Adipose tissue (tissue), 3 donors: ENCODE results near the gene ENTPD3. TPM values are rescaled to one million over a fixed set of nuclear protein-coding genes. Genes with fewer than 3 reads are reported as not detected.
A peak's percentile ranks its signal among the peaks of the same experiment; 100 is the strongest.
"Not testable (repeated sequence)": the region's sequence is repeated elsewhere in the genome, so short reads cannot be mapped to it uniquely, and the experiment has no call there.

Source experiments
- H3K27ac ChIP-seq: one replicate; pipeline ENCODE4 v1.5.1; 2013; ENCODE audit warnings: low read depth, low read length
- WGBS, 3 donors: extraction: QIAGEN DNeasy Blood & Tissue Kit; methylation state at CpG; one replicate each; pipeline ENCODE4 v1.1.7; 2013; 5-methylcytosine and 5-hydroxymethylcytosine counted together
- polyA plus RNA-seq, 3 donors: library from polyadenylated mRNA; stranded (reverse); fragments of 200-250 nt; gene quantifications; one replicate each; pipeline ENCODE4 v1.2.3, GENCODE V29; 2013
- donor health status: healthy with polysubstance abuse.
- donor health status: Bipolar disorder and iron deficiency.
- donor health status: healthy.

ENTPD3 gene
- polyA plus RNA-seq, 3 donors, result 1.6 to 10.4 (median 1.7) TPM

GRCh38 chr3:40455328-40455727 is 68.3 kb downstream of the ENTPD3 start:
- 84 to 95% (median 92%) methylated on average over 4 of the region's 4 CpGs for WGBS, 3 donors
- H3K27ac ChIP-seq, result no peak overlapping the region

- 46 to 51% (median 51%) methylated on average over 29 of the region's 29 CpGs for WGBS, 3 donors
- no peak overlapping the region for H3K27ac ChIP-seq
Measured at GRCh38 chr3:40456279-40456939, 69.4 kb downstream of the ENTPD3 start.

- H3K27ac ChIP-seq, result no peak within 1 kb of the TSS
- WGBS, 3 donors, result 0 to 1% (median 0%) methylated on average over 75 to 79 of the region's 79 CpGs
Measured at GRCh38 chr3:40456940-40457823, 70.2 kb downstream of the ENTPD3 start, which contains the start of gene RPL14. Gene RPL14, plus strand, starts transcription at chr3:40457339. Its CDS starts 133 bp downstream, at chr3:40457472.

- 82 to 92% (median 89%) methylated on average over 4 of the region's 4 CpGs for WGBS, 3 donors
- no peak overlapping the region for H3K27ac ChIP-seq
Measured at GRCh38 chr3:40458473-40458872, 71.5 kb downstream of the ENTPD3 start.

- not testable (repeated sequence) for H3K27ac ChIP-seq
- 80 to 86% (median 83%) methylated on average over 6 of the region's 6 CpGs for WGBS, 3 donors
Measured at GRCh38 chr3:40460481-40460880, 73.5 kb downstream of the ENTPD3 start.

- no peak overlapping the region for H3K27ac ChIP-seq
- 56 to 84% (median 61%) methylated on average over 3 of the region's 3 CpGs for WGBS, 3 donors
Measured at GRCh38 chr3:40461161-40461560, 74.2 kb downstream of the ENTPD3 start.

GRCh38 chr3:40462838-40463237 is 75.9 kb downstream of the ENTPD3 start:
- H3K27ac ChIP-seq, result not testable (repeated sequence)
- 94 to 97% (median 96%) methylated on average over 7 of the region's 7 CpGs for WGBS, 3 donors

- WGBS, 3 donors, result 90 to 96% (median 90%) methylated on average over 2 of the region's 2 CpGs
- H3K27ac ChIP-seq, result no peak overlapping the region
Measured at GRCh38 chr3:40463579-40463978, 76.6 kb downstream of the ENTPD3 start.

- no peak overlapping the region for H3K27ac ChIP-seq
- 53 to 71% (median 60%) methylated on average over 9 of the region's 9 CpGs for WGBS, 3 donors
Measured at GRCh38 chr3:40464339-40465110, 77.5 kb downstream of the ENTPD3 start.

GRCh38 chr3:40465111-40465407 is 78.1 kb downstream of the ENTPD3 start:
- H3K27ac ChIP-seq, result no peak overlapping the region
- WGBS, 3 donors, result 80 to 81% (median 81%) methylated on average over 4 of the region's 4 CpGs

GRCh38 chr3:40465456-40465855 is 78.5 kb downstream of the ENTPD3 start:
- no peak overlapping the region for H3K27ac ChIP-seq
- 82 to 94% (median 83%) methylated on average over 2 of the region's 2 CpGs for WGBS, 3 donors

GRCh38 chr3:40468018-40468417 is 81.0 kb downstream of the ENTPD3 start:
- WGBS, 3 donors, result 51 to 90% (median 89%) methylated on average over 4 of the region's 4 CpGs

GRCh38 chr3:40470701-40471100 is 83.7 kb downstream of the ENTPD3 start:
- no peak overlapping the region for H3K27ac ChIP-seq
- WGBS, 3 donors, result 79 to 90% (median 87%) methylated on average over 4 of the region's 4 CpGs

More at GRCh38 chr3:40468018-40468417, 81.0 kb downstream of the ENTPD3 start:
- H3K27ac ChIP-seq, result no peak overlapping the region

- 6 to 9% (median 6%) methylated on average over 48 of the region's 48 CpGs for WGBS, 3 donors
Measured at GRCh38 chr3:40476478-40477470, 89.8 kb downstream of the ENTPD3 start, which contains the start of gene ZNF619. Gene ZNF619, plus strand, starts transcription at chr3:40477122. Its CDS starts 858 bp downstream, at chr3:40477980.

GRCh38 chr3:40477666-40478065 is 90.7 kb downstream of the ENTPD3 start:
- 41 to 46% (median 46%) methylated on average over 4 of the region's 4 CpGs for WGBS, 3 donors
- H3K27ac ChIP-seq, result no peak overlapping the region

More at GRCh38 chr3:40476478-40477470, 89.8 kb downstream of the ENTPD3 start, which contains the start of gene ZNF619:
- peak within 1 kb of the TSS; percentile 61 for H3K27ac ChIP-seq
